A673 (cell line): ENCODE results near the gene VIT. TPM values are rescaled to one million over a fixed set of nuclear protein-coding genes. Genes with fewer than 3 reads are reported as not detected.

Source experiments
- BruUV-seq: library from RNA; stranded (reverse); fragments of 400-500 nt; replicated peaks from 2 replicates; lab custom pipeline; 2021; lab: Mats Ljungman, UMichigan
- CTCF ChIA-PET: fragments of 300-600 bp; sonication (Branson Sonifier 250); formaldehyde crosslinking; loops from one replicate; lab custom pipeline; 2022; ENCODE audit warnings: antibody characterized with exemption; lab: Charles Lee
- POLR2A ChIA-PET: fragments of 300-600 bp; sonication (Branson Sonifier 250); formaldehyde crosslinking; loops from one replicate; lab custom pipeline; 2022; ENCODE audit warnings: antibody characterized with exemption; ENCODE audit not compliant: low non-redundant PET; lab: Charles Lee
- DNase-seq: peaks from one replicate; pipeline ENCODE4 v3.0.0-alpha.2; 2015; ENCODE audit warnings: low spot score
- H3K27ac ChIP-seq: fragments of 200-600 bp; sonication (generic); 2 replicates; pipeline ENCODE4 v1.5.1; 2016; ENCODE audit warnings: mixed run types, low read depth, mild to moderate bottlenecking, mixed read lengths, antibody characterized with exemption, low read length; ENCODE audit not compliant: poor library complexity, severe bottlenecking
- H3K27me3 ChIP-seq: fragments of 200-600 bp; sonication (generic); replicated peaks from 2 replicates; pipeline ENCODE4 v1.6.1; 2017; ENCODE audit warnings: mixed run types, low read depth, mild to moderate bottlenecking, mixed read lengths, antibody characterized with exemption, low read length; ENCODE audit not compliant: insufficient read depth, poor library complexity
- H3K36me3 ChIP-seq: fragments of 200-600 bp; sonication (generic); 2 replicates; pipeline ENCODE4 v1.6.1; 2016; ENCODE audit warnings: mixed run types, mild to moderate bottlenecking, mixed read lengths, antibody characterized with exemption, low read length; ENCODE audit not compliant: insufficient read depth, poor library complexity, severe bottlenecking
- H3K4me1 ChIP-seq: fragments of 200-600 bp; sonication (generic); 2 replicates; pipeline ENCODE4 v1.6.1; 2017; ENCODE audit warnings: mixed run types, mild to moderate bottlenecking, mixed read lengths, antibody characterized with exemption, low read length; ENCODE audit not compliant: insufficient read depth, poor library complexity, severe bottlenecking
- H3K4me3 ChIP-seq: fragments of 200-600 bp; sonication (generic); 2 replicates; pipeline ENCODE4 v1.5.1; 2016; ENCODE audit warnings: low read depth, mixed run types, mild to moderate bottlenecking, mixed read lengths, low read length; ENCODE audit not compliant: poor library complexity, severe bottlenecking
- H3K9me3 ChIP-seq: fragments of 200-600 bp; sonication (generic); 2 replicates; pipeline ENCODE4 v1.6.1; 2016; ENCODE audit warnings: mixed run types, low read depth, mild to moderate bottlenecking, mixed read lengths, antibody characterized with exemption, low read length; ENCODE audit not compliant: poor library complexity, severe bottlenecking
- EZH2 ChIP-seq: fragments of 200-600 bp; sonication (generic); IDR thresholded peaks from 2 replicates; pipeline ENCODE4 v1.6.1; 2017; ENCODE audit warnings: borderline replicate concordance, low read depth, mild to moderate bottlenecking, mixed read lengths, antibody characterized with exemption, low read length; ENCODE audit not compliant: poor library complexity, severe bottlenecking
- intact Hi-C: fragments of 100-400 bp; cut with micrococcal nuclease; formaldehyde crosslinking; loops from one replicate; pipeline ENCODE4 v1.10.0; 2022; ENCODE audit not compliant: unreplicated experiment
- total RNA-seq: library from RNA; stranded (reverse); gene quantifications from 2 replicates; pipeline ENCODE4 v1.2.3, GENCODE V29; 2021
- TF ChIP-seq, protein P1 (sequence below): fragments of 300-800, 200-600 bp; sonication (generic); conservative IDR thresholded peaks from 2 replicates; pipeline ENCODE4 v1.5.1; 2017; ENCODE audit warnings: low read depth, mild to moderate bottlenecking, antibody characterized with exemption, low read length, moderate library complexity, mixed read lengths

The VIT gene
- total RNA-seq, 1 experiment from 2014 or later: not detected

GRCh38 chr2:36754578-36754977 lies 58.1 kb downstream of the VIT start:
- H3K4me1 ChIP-seq: peaks cover 17% of the 10 kb centered on the region
- no peak for DNase-seq
- no TSS peak for BruUV-seq
- H3K36me3 ChIP-seq: no peaks in the 10 kb centered on the region
- no peak overlapping the region for H3K27ac ChIP-seq
- H3K9me3 ChIP-seq: no peaks in the 10 kb centered on the region
- intact Hi-C loops: no loop called here
- ChIA-PET CTCF (interaction anchor here (0.7 kb wide), 1 partner anchor 247 kb away, joined by 4 read pairs; no protein-coding TSS in a partner anchor), POLR2A (no interaction called here)
- no peaks in the 10 kb centered on the region for H3K27me3 ChIP-seq
- no peak for TF ChIP-seq EZH2
- no peak overlapping the region for H3K4me3 ChIP-seq

- Histone ChIP-seq H3K9me3 (no peaks in the 10 kb centered on the region), H3K36me3 (no peaks in the 10 kb centered on the region), H3K27me3 (no peaks in the 10 kb centered on the region), H3K4me1 (peaks cover 17% of the 10 kb centered on the region), H3K27ac (peak overlapping the region; percentile 6), H3K4me3 (no peak overlapping the region)
- no TSS peak for BruUV-seq
- no peak for TF ChIP-seq EZH2
- TF ChIP-seq, protein P1, sequence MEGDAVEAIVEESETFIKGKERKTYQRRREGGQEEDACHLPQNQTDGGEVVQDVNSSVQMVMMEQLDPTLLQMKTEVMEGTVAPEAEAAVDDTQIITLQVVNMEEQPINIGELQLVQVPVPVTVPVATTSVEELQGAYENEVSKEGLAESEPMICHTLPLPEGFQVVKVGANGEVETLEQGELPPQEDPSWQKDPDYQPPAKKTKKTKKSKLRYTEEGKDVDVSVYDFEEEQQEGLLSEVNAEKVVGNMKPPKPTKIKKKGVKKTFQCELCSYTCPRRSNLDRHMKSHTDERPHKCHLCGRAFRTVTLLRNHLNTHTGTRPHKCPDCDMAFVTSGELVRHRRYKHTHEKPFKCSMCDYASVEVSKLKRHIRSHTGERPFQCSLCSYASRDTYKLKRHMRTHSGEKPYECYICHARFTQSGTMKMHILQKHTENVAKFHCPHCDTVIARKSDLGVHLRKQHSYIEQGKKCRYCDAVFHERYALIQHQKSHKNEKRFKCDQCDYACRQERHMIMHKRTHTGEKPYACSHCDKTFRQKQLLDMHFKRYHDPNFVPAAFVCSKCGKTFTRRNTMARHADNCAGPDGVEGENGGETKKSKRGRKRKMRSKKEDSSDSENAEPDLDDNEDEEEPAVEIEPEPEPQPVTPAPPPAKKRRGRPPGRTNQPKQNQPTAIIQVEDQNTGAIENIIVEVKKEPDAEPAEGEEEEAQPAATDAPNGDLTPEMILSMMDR: no peak
- DNase-seq: peak; percentile 94
- ChIA-PET POLR2A (no interaction called here), CTCF (no interaction called here)
- intact Hi-C loops: no loop called here
Observed at GRCh38 chr2:36756438-36756837, 59.9 kb downstream of the VIT start.

DNA sequence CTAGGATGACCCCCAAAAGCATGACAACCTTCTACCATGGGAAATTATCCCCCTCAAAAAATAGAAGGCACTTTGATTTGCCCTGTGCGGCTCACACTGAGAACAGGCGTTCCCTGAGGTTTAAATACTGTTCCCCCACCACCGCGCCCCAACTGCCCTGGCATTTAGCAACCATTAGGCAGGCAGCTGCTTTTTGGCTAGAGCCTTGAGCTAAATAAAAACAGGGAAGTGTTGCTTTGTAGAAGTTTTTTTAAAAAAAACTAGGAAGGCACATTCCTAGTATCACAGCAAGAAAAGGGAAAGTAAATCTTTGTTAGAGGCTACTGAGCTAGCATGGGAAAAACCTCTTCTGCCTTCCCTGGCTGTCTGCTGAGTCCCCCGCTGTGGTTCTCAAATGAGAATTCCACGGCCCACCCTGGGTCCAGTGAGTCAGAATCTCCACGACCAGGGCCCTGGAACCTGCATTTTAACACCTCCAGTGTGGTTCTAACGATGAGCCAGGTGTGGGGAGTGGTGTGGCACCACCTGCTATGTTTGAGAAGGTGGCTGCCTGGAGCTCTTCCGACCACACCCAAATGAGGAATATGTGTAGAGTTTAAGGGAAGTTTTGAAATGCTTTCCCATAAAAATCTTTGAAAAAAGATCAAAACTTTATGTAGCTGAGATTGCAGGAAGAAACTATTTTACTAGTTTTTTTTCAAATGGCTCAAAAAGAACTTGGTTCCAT lies 66.4 kb downstream of the VIT start:
- POLR2A ChIA-PET: no interaction called here
- no TSS peak for BruUV-seq
- intact Hi-C loops: no loop called here
- Histone ChIP-seq H3K4me1 (no peaks in the 10 kb centered on the region), H3K27ac (no peak overlapping the region), H3K36me3 (no peaks in the 10 kb centered on the region), H3K9me3 (no peaks in the 10 kb centered on the region), H3K27me3 (no peaks in the 10 kb centered on the region), H3K4me3 (no peak overlapping the region)
- TF ChIP-seq EZH2: no peak
- TF ChIP-seq, protein P1: no peak
- CTCF ChIA-PET: no interaction called here
- DNase-seq: no peak

GRCh38 chr2:36769106-36769505 lies 72.6 kb downstream of the VIT start:
- DNase-seq: no peak
- POLR2A ChIA-PET: no interaction called here
- CTCF ChIA-PET: no interaction called here
- TF ChIP-seq, protein P1: no peak
- no peak for TF ChIP-seq EZH2
- Histone ChIP-seq H3K36me3 (no peaks in the 10 kb centered on the region), H3K4me3 (no peak overlapping the region), H3K4me1 (peaks cover 8% of the 10 kb centered on the region), H3K27ac (no peak overlapping the region), H3K27me3 (no peaks in the 10 kb centered on the region), H3K9me3 (no peaks in the 10 kb centered on the region)
- no TSS peak for BruUV-seq
- intact Hi-C loops: no loop called here
